Naive thymus-derived CD4-positive, alpha-beta T cell (primary cell): Measurements from ENCODE around the gene ESPNL. TPM values are rescaled to one million over a fixed set of nuclear protein-coding genes. Genes with fewer than 3 reads are reported as not detected.

Experiments used
- ATAC-seq: fragments of 150-1000 bp; cut with Tn5 transposase; 2 replicates; pipeline ENCODE4 v1.10.0; 2021; ENCODE audit warnings: mild to moderate bottlenecking, moderate library complexity
- CTCF ChIA-PET: fragments of 350-600 bp; sonication (Branson Sonifier 250); formaldehyde crosslinking; loops from one replicate; lab custom pipeline; 2021; ENCODE audit warnings: antibody characterized with exemption; lab: Charles Lee
- POLR2A ChIA-PET: fragments of 350-600 bp; sonication (Branson Sonifier 250); formaldehyde crosslinking; loops from one replicate; lab custom pipeline; 2021; ENCODE audit warnings: antibody characterized with exemption, inconsistent platforms; lab: Charles Lee
- DNase-seq, 9 donors: peaks; one replicate each; pipeline versions ENCODE4 v3.0.0 to v3.0.0-alpha.2; 2020 to 2022; ENCODE audit warnings: mixed read lengths in 1 of 9
- H3K27ac ChIP-seq: one replicate; pipeline ENCODE4 v1.7.0; 2013; ENCODE audit warnings: mild to moderate bottlenecking, low read depth, low read length, moderate library complexity
- H3K27me3 ChIP-seq, 2 donors: one replicate each; pipeline ENCODE4 v1.7.0; 2013; ENCODE audit warnings: low read length in 2 of 2, mild to moderate bottlenecking in 2 of 2, moderate library complexity in 2 of 2; ENCODE audit not compliant: control insufficient read depth in 2 of 2, insufficient read depth in 2 of 2
- H3K36me3 ChIP-seq, 3 experiments: 1 replicate in 2 of 3; 2 replicates in 1 of 3; pipeline ENCODE4 v1.7.0; 2013; ENCODE audit warnings: low read length in 3 of 3, mild to moderate bottlenecking in 3 of 3, moderate library complexity in 1 of 3; ENCODE audit not compliant: insufficient read depth in 3 of 3, control insufficient read depth in 2 of 3
- H3K4me1 ChIP-seq, 2 donors: one replicate each; pipeline ENCODE4 v1.7.0; 2013; ENCODE audit warnings: low read length in 2 of 2, mild to moderate bottlenecking in 2 of 2, moderate library complexity in 1 of 2; ENCODE audit not compliant: control insufficient read depth in 2 of 2, insufficient read depth in 2 of 2
- H3K4me3 ChIP-seq: 2 replicates; pipeline ENCODE4 v1.7.0; 2013; ENCODE audit warnings: mild to moderate bottlenecking, low read length
- H3K9me3 ChIP-seq, 3 experiments: 1 replicate in 2 of 3; 2 replicates in 1 of 3; pipeline ENCODE4 v1.7.0; 2013; ENCODE audit warnings: low read length in 3 of 3; ENCODE audit not compliant: control insufficient read depth in 2 of 3
- H3K27ac Mint-ChIP-seq, 9 donors: one replicate each; pipeline ENCODE4 v1.8.0; 2020 to 2022; ENCODE audit warnings: mixed read lengths in 9 of 9, mild to moderate bottlenecking in 8 of 9, moderate library complexity in 5 of 9, inconsistent platforms in 2 of 9
- H3K27me3 Mint-ChIP-seq, 5 donors: one replicate each; pipeline ENCODE4 v1.8.0; 2021 to 2022; ENCODE audit warnings: mixed read lengths in 5 of 5, mild to moderate bottlenecking in 1 of 5
- H3K36me3 Mint-ChIP-seq, 5 donors: one replicate each; pipeline ENCODE4 v1.8.0; 2020 to 2022; ENCODE audit warnings: mixed read lengths in 5 of 5, mild to moderate bottlenecking in 3 of 5, inconsistent platforms in 1 of 5
- H3K4me1 Mint-ChIP-seq, 7 donors: one replicate each; pipeline ENCODE4 v1.8.0; 2020 to 2022; ENCODE audit warnings: mixed read lengths in 7 of 7, mild to moderate bottlenecking in 3 of 7, inconsistent platforms in 1 of 7
- H3K4me3 Mint-ChIP-seq, 10 donors: one replicate each; pipeline ENCODE4 v1.8.0; 2020 to 2022; ENCODE audit warnings: mild to moderate bottlenecking in 10 of 10, mixed read lengths in 10 of 10, moderate library complexity in 6 of 10, inconsistent platforms in 2 of 10
- H3K9me3 Mint-ChIP-seq, 11 donors: one replicate each; pipeline ENCODE4 v1.8.0; 2020 to 2022; ENCODE audit warnings: mixed read lengths in 11 of 11, mild to moderate bottlenecking in 4 of 11, inconsistent platforms in 1 of 11, moderate library complexity in 1 of 11
- intact Hi-C, 2 donors: fragments of 100-400 bp; cut with micrococcal nuclease; formaldehyde crosslinking; loops; one replicate each; pipeline ENCODE4 v1.15.1; 2023
- polyA plus RNA-seq, 2 donors: library from polyadenylated mRNA; unstranded; fragments of 300-500 nt; fragmentation: Illumina TruSeq; gene quantifications; one replicate each; pipeline ENCODE4 v1.2.3, GENCODE V29; 2021
- total RNA-seq, 6 experiments: library from RNA in 5 of 6; stranded (reverse) in 5 of 6; gene quantifications; 1 replicate in 5 of 6; 2 replicates in 1 of 6; pipeline ENCODE4 v1.2.3 and lab custom pipeline; 2021 to 2026

ESPNL gene
- total and polyA plus RNA-seq, 7 experiments from 2014 or later, result 0.07 to 0.35 (median 0.31) TPM; not detected in 3

DNA sequence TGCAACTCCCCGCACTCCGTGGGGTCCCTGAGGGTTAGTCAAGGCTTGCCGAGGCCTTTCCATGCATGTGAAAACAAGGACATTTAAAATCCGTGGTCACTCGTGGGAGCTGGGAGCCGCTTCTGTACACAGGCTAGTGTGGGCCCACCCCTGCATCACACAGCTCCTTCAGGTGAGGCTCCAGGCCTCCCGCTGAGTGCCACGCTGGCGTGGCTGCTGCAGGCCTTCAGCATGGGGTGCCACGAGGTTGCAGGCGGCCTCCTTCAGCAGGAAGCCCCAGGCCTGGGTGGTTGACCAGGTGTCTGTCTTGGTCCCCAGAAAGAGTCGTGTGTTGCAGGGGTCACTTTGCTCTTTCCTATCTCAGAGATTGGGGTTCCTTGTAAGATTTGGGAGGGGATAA lies 44.9 kb downstream of the ESPNL start:
- H3K9me3 ChIP-seq, result no peaks in the 10 kb centered on the region
- peaks cover 0 to 1% (median 0%) of the 10 kb centered on the region in 11 donors for H3K9me3 Mint-ChIP-seq
- H3K27me3 Mint-ChIP-seq, result no peaks in the 10 kb centered on the region
- H3K4me1 Mint-ChIP-seq, result peaks cover 0 to 8% (median 7%) of the 10 kb centered on the region in 7 donors
- no peak overlapping the region for H3K4me3 Mint-ChIP-seq
- ChIA-PET POLR2A (no interaction called here), CTCF (interaction anchor here (0.7 kb wide), 1 partner anchor 589 kb away, joined by 3 read pairs; no protein-coding TSS in a partner anchor)
- H3K27ac Mint-ChIP-seq, result no peak overlapping the region
- no peak for ATAC-seq
- no peak overlapping the region for H3K27ac ChIP-seq
- H3K27me3 ChIP-seq, result no peaks in the 10 kb centered on the region
- DNase-seq, result no peak
- H3K36me3 Mint-ChIP-seq, result no peaks in the 10 kb centered on the region
- intact Hi-C loops, result no loop called here
- peaks cover 0 to 6% of the 10 kb centered on the region in 2 donors for H3K4me1 ChIP-seq
- no peaks in the 10 kb centered on the region for H3K36me3 ChIP-seq
- no peak overlapping the region for H3K4me3 ChIP-seq

GRCh38 chr2:238145851-238146250 lies 45.7 kb downstream of the ESPNL start:
- intact Hi-C loops, result no loop called here

GRCh38 chr2:238146884-238147544 lies 46.9 kb downstream of the ESPNL start:
- no peaks in the 10 kb centered on the region for H3K36me3 Mint-ChIP-seq
- H3K27me3 Mint-ChIP-seq, result no peaks in the 10 kb centered on the region
- H3K27ac ChIP-seq, result no peak overlapping the region
- no peak for ATAC-seq
- no peaks in the 10 kb centered on the region for H3K36me3 ChIP-seq
- H3K4me1 ChIP-seq, result no peaks in the 10 kb centered on the region
- H3K4me1 Mint-ChIP-seq, result peaks cover 0 to under 1% (median under 1%) of the 10 kb centered on the region in 7 donors
- no peak for DNase-seq
- peaks cover 0 to 1% (median 0%) of the 10 kb centered on the region in 11 donors for H3K9me3 Mint-ChIP-seq
- POLR2A ChIA-PET, result interaction anchor here (0.6 kb wide), 1 partner anchor 185 kb away, joined by 3 read pairs; no protein-coding TSS in a partner anchor
- H3K27ac Mint-ChIP-seq, result no peak overlapping the region
- no peaks in the 10 kb centered on the region for H3K27me3 ChIP-seq
- intact Hi-C loops, result no loop called here
- H3K4me3 Mint-ChIP-seq, result no peak overlapping the region
- H3K9me3 ChIP-seq, result no peaks in the 10 kb centered on the region
- H3K4me3 ChIP-seq, result no peak overlapping the region
- CTCF ChIA-PET, result interaction anchor here (0.7 kb wide), 1 partner anchor 974 kb away, joined by 4 read pairs; no protein-coding TSS in a partner anchor

More at GRCh38 chr2:238145851-238146250, 45.7 kb downstream of the ESPNL start:
- no peaks in the 10 kb centered on the region for H3K36me3 Mint-ChIP-seq
- ChIA-PET CTCF (no interaction called here), POLR2A (no interaction called here)
- Histone ChIP-seq H3K4me3 (no peak overlapping the region), H3K27me3 (no peaks in the 10 kb centered on the region), H3K9me3 (no peaks in the 10 kb centered on the region), H3K4me1 (peaks cover 0 to 6% of the 10 kb centered on the region in 2 donors), H3K36me3 (no peaks in the 10 kb centered on the region), H3K27ac (no peak overlapping the region)
- H3K4me3 Mint-ChIP-seq, result no peak overlapping the region
- no peak for ATAC-seq
- H3K4me1 Mint-ChIP-seq, result peaks cover 0 to 8% (median 7%) of the 10 kb centered on the region in 7 donors
- no peaks in the 10 kb centered on the region for H3K27me3 Mint-ChIP-seq
- no peak overlapping the region for H3K27ac Mint-ChIP-seq
- H3K9me3 Mint-ChIP-seq, result peaks cover 0 to 1% (median 0%) of the 10 kb centered on the region in 11 donors
- no peak for DNase-seq

GRCh38 chr2:238148981-238149380 lies 48.8 kb downstream of the ESPNL start:
- Histone ChIP-seq H3K4me1 (no peaks in the 10 kb centered on the region), H3K27ac (no peak overlapping the region), H3K27me3 (no peaks in the 10 kb centered on the region), H3K36me3 (no peaks in the 10 kb centered on the region), H3K4me3 (no peak overlapping the region), H3K9me3 (no peaks in the 10 kb centered on the region)
- ATAC-seq (no peak), DNase-seq (no peak)
- peaks cover 0 to 1% (median 0%) of the 10 kb centered on the region in 11 donors for H3K9me3 Mint-ChIP-seq
- CTCF ChIA-PET, result no interaction called here
- no peaks in the 10 kb centered on the region for H3K4me1 Mint-ChIP-seq
- POLR2A ChIA-PET, result no interaction called here
- intact Hi-C loops, result no loop called here
- H3K36me3 Mint-ChIP-seq, result no peaks in the 10 kb centered on the region
- H3K27me3 Mint-ChIP-seq, result no peaks in the 10 kb centered on the region
- H3K27ac Mint-ChIP-seq, result no peak overlapping the region
- no peak overlapping the region for H3K4me3 Mint-ChIP-seq

- ChIA-PET POLR2A (no interaction called here), CTCF (no interaction called here)
- Mint-ChIP-seq H3K36me3 (no peaks in the 10 kb centered on the region), H3K9me3 (peaks cover 0 to 5% (median 0%) of the 10 kb centered on the region in 11 donors), H3K27me3 (no peaks in the 10 kb centered on the region), H3K27ac (no peak overlapping the region), H3K4me1 (no peaks in the 10 kb centered on the region), H3K4me3 (no peak overlapping the region)
- H3K4me1 ChIP-seq, result no peaks in the 10 kb centered on the region
- DNase-seq (no peak), ATAC-seq (no peak)
- no peaks in the 10 kb centered on the region for H3K36me3 ChIP-seq
- H3K27ac ChIP-seq, result no peak overlapping the region
- H3K9me3 ChIP-seq, result no peaks in the 10 kb centered on the region
- no peak overlapping the region for H3K4me3 ChIP-seq
- intact Hi-C loops, result no loop called here
- H3K27me3 ChIP-seq, result no peaks in the 10 kb centered on the region
Measured at GRCh38 chr2:238149841-238150572, 49.9 kb downstream of the ESPNL start.

GRCh38 chr2:238150686-238151085 lies 50.5 kb downstream of the ESPNL start:
- no peaks in the 10 kb centered on the region for H3K4me1 ChIP-seq
- no peak overlapping the region for H3K4me3 ChIP-seq
- H3K27me3 ChIP-seq, result no peaks in the 10 kb centered on the region
- H3K9me3 ChIP-seq, result no peaks in the 10 kb centered on the region
- intact Hi-C loops, result no loop called here
- no peak for DNase-seq
- no peak overlapping the region for H3K27ac ChIP-seq
- ChIA-PET CTCF (no interaction called here), POLR2A (no interaction called here)
- Mint-ChIP-seq H3K36me3 (no peaks in the 10 kb centered on the region), H3K4me1 (no peaks in the 10 kb centered on the region), H3K4me3 (no peak overlapping the region), H3K27me3 (no peaks in the 10 kb centered on the region), H3K9me3 (peaks cover 0 to 5% (median 0%) of the 10 kb centered on the region in 11 donors), H3K27ac (no peak overlapping the region)
- no peak for ATAC-seq
- H3K36me3 ChIP-seq, result no peaks in the 10 kb centered on the region
